NT2/D1 (cell line): Measurements from ENCODE around the gene GRIA4.

Source experiments
- YY1 ChIP-seq: IDR thresholded peaks from 2 replicates; pipeline ENCODE4 v1.6.1; 2011; ENCODE audit not compliant: insufficient read length, insufficient read depth
- ZNF274 ChIP-seq: IDR thresholded peaks from 2 replicates; pipeline ENCODE4 v1.6.1; 2011; ENCODE audit warnings: mild to moderate bottlenecking, low read depth, low read length

DNA sequence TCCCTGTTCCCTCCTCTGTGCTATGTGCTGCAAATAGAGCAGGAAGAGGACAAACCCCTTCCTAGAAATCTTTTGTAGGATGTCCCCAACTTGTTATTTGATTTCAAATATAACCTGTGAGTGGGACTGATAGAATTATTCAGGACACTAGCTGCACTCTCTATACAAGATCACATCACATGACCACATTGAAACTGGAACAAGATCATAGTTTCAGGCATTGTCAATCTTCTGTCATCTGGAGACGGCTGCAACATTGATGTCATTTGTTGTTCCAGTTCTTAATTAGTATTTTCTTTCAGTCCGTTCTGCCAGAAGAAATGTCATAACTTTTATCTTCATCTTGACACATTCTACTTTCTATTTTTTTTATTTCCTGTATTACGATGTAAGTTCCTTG lies 89.3 kb downstream of the GRIA4 start:
- TF ChIP-seq ZNF274 (no peak), YY1 (no peak)
